SK-N-SH (cell line): Measurements from ENCODE around the gene PLOD1.

Experiments
- EP300 ChIP-seq, 2 experiments: IDR thresholded peaks; 2 replicates each; pipeline versions ENCODE4 v1.4.0 to v1.6.1; 2012; ENCODE audit warnings: borderline replicate concordance in 1 of 2, low read depth in 1 of 2, low read length in 1 of 2
- FOSL2 ChIP-seq: IDR thresholded peaks from 2 replicates; pipeline ENCODE4 v1.4.0; 2012; ENCODE audit warnings: low read depth, mild to moderate bottlenecking, moderate library complexity, borderline replicate concordance
- GABPA ChIP-seq: IDR thresholded peaks from 2 replicates; pipeline ENCODE4 v1.4.0; 2012; ENCODE audit warnings: low read depth, mild to moderate bottlenecking
- JUND ChIP-seq: IDR thresholded peaks from 2 replicates; pipeline ENCODE4 v1.4.0; 2012
- NFIC ChIP-seq: IDR thresholded peaks from 2 replicates; pipeline ENCODE4 v1.4.0; 2012; ENCODE audit warnings: borderline replicate concordance
- POLR2AphosphoS5 ChIP-seq: IDR thresholded peaks from 2 replicates; pipeline ENCODE4 v1.6.1; 2012; ENCODE audit warnings: low read depth, low read length
- SMC3 ChIP-seq: IDR thresholded peaks from 2 replicates; pipeline ENCODE4 v1.6.1; 2012; ENCODE audit warnings: low read depth, low read length, improper control_type of control experiment
- YY1 ChIP-seq: IDR thresholded peaks from 2 replicates; pipeline ENCODE4 v1.4.0; 2012; ENCODE audit warnings: low read depth, mild to moderate bottlenecking
- TF ChIP-seq, protein P1 (sequence below): fragments of 200-600 bp; sonication (generic); IDR thresholded peaks from 2 replicates; pipeline ENCODE4 v1.6.1; 2017; ENCODE audit warnings: antibody characterized with exemption, mild to moderate bottlenecking, moderate library complexity
- TF ChIP-seq, protein P2 (sequence below): IDR thresholded peaks from 2 replicates; pipeline ENCODE4 v1.6.1; 2012; ENCODE audit warnings: mild to moderate bottlenecking, low read depth, low read length, moderate library complexity
- TF ChIP-seq, protein P3 (sequence below): IDR thresholded peaks from 2 replicates; pipeline ENCODE4 v1.4.0; 2012; ENCODE audit warnings: low read depth
- TF ChIP-seq, protein P4 (sequence below): IDR thresholded peaks from 2 replicates; pipeline ENCODE4; 2012

DNA sequence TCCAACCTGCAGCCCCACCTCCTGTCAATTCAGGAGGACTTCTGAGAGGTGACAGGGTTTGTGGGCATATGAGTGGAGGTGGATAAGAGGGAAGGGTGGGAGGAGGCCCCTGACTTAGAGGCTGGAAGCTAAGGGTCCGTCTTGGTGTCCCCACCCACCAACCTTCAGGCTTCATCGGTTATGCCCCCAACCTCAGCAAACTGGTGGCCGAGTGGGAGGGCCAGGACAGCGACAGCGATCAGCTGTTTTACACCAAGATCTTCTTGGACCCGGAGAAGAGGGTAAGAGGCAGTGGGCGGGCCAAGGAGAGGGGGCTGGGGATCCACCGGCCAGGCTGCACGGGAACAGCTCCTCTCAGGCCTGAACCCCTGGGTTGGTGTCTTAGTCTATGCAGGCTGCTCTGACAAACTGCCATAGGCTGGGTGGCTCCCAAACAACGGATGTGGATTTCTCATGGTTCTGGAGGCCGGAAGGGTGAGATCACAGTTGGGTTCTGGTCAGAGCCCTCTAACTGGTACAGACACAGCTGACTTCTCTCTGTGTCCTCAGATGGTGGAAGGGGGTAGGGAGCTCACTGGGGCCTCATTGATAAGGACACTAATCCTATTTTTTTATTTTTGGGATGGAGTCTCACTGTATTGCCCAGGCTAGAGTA lies 18.1 kb downstream of the PLOD1 start:
- TF ChIP-seq, protein P1, sequence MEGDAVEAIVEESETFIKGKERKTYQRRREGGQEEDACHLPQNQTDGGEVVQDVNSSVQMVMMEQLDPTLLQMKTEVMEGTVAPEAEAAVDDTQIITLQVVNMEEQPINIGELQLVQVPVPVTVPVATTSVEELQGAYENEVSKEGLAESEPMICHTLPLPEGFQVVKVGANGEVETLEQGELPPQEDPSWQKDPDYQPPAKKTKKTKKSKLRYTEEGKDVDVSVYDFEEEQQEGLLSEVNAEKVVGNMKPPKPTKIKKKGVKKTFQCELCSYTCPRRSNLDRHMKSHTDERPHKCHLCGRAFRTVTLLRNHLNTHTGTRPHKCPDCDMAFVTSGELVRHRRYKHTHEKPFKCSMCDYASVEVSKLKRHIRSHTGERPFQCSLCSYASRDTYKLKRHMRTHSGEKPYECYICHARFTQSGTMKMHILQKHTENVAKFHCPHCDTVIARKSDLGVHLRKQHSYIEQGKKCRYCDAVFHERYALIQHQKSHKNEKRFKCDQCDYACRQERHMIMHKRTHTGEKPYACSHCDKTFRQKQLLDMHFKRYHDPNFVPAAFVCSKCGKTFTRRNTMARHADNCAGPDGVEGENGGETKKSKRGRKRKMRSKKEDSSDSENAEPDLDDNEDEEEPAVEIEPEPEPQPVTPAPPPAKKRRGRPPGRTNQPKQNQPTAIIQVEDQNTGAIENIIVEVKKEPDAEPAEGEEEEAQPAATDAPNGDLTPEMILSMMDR, result no peak
- TF ChIP-seq EP300 (IDR thresholded peaks at IDR 0.05; ENCODE audit: borderline replicate concordance in 1 of 2, low read depth in 1 of 2, low read length in 1 of 2), result no peak
- no peak for TF ChIP-seq POLR2AphosphoS5
- no peak for TF ChIP-seq YY1
- TF ChIP-seq, protein P2, sequence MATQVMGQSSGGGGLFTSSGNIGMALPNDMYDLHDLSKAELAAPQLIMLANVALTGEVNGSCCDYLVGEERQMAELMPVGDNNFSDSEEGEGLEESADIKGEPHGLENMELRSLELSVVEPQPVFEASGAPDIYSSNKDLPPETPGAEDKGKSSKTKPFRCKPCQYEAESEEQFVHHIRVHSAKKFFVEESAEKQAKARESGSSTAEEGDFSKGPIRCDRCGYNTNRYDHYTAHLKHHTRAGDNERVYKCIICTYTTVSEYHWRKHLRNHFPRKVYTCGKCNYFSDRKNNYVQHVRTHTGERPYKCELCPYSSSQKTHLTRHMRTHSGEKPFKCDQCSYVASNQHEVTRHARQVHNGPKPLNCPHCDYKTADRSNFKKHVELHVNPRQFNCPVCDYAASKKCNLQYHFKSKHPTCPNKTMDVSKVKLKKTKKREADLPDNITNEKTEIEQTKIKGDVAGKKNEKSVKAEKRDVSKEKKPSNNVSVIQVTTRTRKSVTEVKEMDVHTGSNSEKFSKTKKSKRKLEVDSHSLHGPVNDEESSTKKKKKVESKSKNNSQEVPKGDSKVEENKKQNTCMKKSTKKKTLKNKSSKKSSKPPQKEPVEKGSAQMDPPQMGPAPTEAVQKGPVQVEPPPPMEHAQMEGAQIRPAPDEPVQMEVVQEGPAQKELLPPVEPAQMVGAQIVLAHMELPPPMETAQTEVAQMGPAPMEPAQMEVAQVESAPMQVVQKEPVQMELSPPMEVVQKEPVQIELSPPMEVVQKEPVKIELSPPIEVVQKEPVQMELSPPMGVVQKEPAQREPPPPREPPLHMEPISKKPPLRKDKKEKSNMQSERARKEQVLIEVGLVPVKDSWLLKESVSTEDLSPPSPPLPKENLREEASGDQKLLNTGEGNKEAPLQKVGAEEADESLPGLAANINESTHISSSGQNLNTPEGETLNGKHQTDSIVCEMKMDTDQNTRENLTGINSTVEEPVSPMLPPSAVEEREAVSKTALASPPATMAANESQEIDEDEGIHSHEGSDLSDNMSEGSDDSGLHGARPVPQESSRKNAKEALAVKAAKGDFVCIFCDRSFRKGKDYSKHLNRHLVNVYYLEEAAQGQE, result no peak
- no peak for TF ChIP-seq SMC3
- no peak for TF ChIP-seq GABPA
- no peak for TF ChIP-seq FOSL2
- TF ChIP-seq NFIC, result no peak
- no peak for TF ChIP-seq JUND
- TF ChIP-seq, protein P3, sequence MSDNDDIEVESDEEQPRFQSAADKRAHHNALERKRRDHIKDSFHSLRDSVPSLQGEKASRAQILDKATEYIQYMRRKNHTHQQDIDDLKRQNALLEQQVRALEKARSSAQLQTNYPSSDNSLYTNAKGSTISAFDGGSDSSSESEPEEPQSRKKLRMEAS, result no peak
- TF ChIP-seq, protein P4, sequence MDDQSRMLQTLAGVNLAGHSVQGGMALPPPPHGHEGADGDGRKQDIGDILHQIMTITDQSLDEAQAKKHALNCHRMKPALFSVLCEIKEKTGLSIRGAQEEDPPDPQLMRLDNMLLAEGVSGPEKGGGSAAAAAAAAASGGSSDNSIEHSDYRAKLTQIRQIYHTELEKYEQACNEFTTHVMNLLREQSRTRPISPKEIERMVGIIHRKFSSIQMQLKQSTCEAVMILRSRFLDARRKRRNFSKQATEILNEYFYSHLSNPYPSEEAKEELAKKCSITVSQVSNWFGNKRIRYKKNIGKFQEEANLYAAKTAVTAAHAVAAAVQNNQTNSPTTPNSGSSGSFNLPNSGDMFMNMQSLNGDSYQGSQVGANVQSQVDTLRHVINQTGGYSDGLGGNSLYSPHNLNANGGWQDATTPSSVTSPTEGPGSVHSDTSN, result no peak
